Activated CD8-positive, alpha-beta memory T cell treated with anti-CD3 and anti-CD28 coated beads for 1 hour (primary cell): Measurements from ENCODE around the gene PRSS56.

Source experiments
- DNase-seq, 2 donors: peaks; one replicate each; pipeline ENCODE4 v3.0.0-alpha.2; 2020; ENCODE audit warnings: low read depth in 1 of 2; ENCODE audit errors: extremely low read depth in 1 of 2

The PRSS56 gene

GRCh38 chr2:232519581-232520438 lies at the start of gene PRSS56:
TSS of gene PRSS56 (plus strand) at chr2:232520388. CDS start at chr2:232520599, 211 bp downstream.
- no peak for DNase-seq

- no peak for DNase-seq
These were observed 46.7 kb upstream of the PRSS56 start for GRCh38 chr2:232473467-232473890.

- DNase-seq: no peak
These were observed 44.1 kb upstream of the PRSS56 start for GRCh38 chr2:232476045-232476444.

GRCh38 chr2:232476791-232477190 lies 43.4 kb upstream of the PRSS56 start:
- no peak for DNase-seq

GRCh38 chr2:232477751-232478510 lies 42.3 kb upstream of the PRSS56 start:
- no peak for DNase-seq

- DNase-seq: no peak
These were observed 41.4 kb upstream of the PRSS56 start for GRCh38 chr2:232478571-232479340.

GRCh38 chr2:232479341-232480200 lies 40.6 kb upstream of the PRSS56 start:
- no peak for DNase-seq

- DNase-seq: no peak
These were observed 39.7 kb upstream of the PRSS56 start for GRCh38 chr2:232480201-232481190.

- DNase-seq: no peak
These were observed 38.7 kb upstream of the PRSS56 start for GRCh38 chr2:232481322-232482140.

GRCh38 chr2:232482301-232483238 lies 37.6 kb upstream of the PRSS56 start:
- DNase-seq: no peak

- DNase-seq: no peak
These were observed 36.8 kb upstream of the PRSS56 start for GRCh38 chr2:232483311-232483922.

GRCh38 chr2:232483923-232484627 lies 36.1 kb upstream of the PRSS56 start:
- no peak for DNase-seq

GRCh38 chr2:232484628-232485347 lies 35.4 kb upstream of the PRSS56 start:
- no peak for DNase-seq

- DNase-seq: no peak
These were observed 34.8 kb upstream of the PRSS56 start for GRCh38 chr2:232485348-232485756.

GRCh38 chr2:232485757-232486557 lies 34.2 kb upstream of the PRSS56 start:
- DNase-seq: no peak
